Cardiac muscle cell (in vitro differentiated cells and primary cell): ENCODE data around the gene THADA. TPM values are rescaled to one million over a fixed set of nuclear protein-coding genes. Genes with fewer than 3 reads are reported as not detected.

Experiments
- DNase-seq, 2 donors: peaks; one replicate each; pipeline versions ENCODE4 v3.0.0 to v3.0.0-alpha.2; 2010 to 2017; ENCODE audit warnings: low read depth in 1 of 2, low spot score in 1 of 2
- H3K27ac ChIP-seq: fragments of 200-600 bp; sonication (generic); 2 replicates; pipeline ENCODE4 v1.5.1; 2016
- H3K27me3 ChIP-seq: fragments of 200-600 bp; sonication (generic); 2 replicates; pipeline ENCODE4 v1.6.0; 2016; ENCODE audit warnings: control low read depth
- H3K36me3 ChIP-seq: fragments of 200-600 bp; sonication (generic); 2 replicates; pipeline ENCODE4 v1.5.1; 2016; ENCODE audit warnings: control low read depth
- H3K4me1 ChIP-seq: fragments of 200-600 bp; sonication (generic); 2 replicates; pipeline ENCODE4 v1.8.1; 2017; ENCODE audit warnings: low read depth, mild to moderate bottlenecking, mixed run types
- H3K4me3 ChIP-seq: fragments of 200-600 bp; sonication (generic); 2 replicates; pipeline ENCODE4 v1.5.1; 2016; ENCODE audit warnings: mild to moderate bottlenecking
- H3K9me3 ChIP-seq: fragments of 200-600 bp; sonication (generic); 2 replicates; pipeline ENCODE4 v1.5.1; 2017; ENCODE audit warnings: low read depth, mild to moderate bottlenecking, control low read depth
- polyA plus RNA-seq: library from polyadenylated mRNA; unstranded; fragments of >200 nt; fragmentation: Nextera tagmentation; extraction: Ambion mirVana; gene quantifications from 2 replicates; pipeline ENCODE4 v1.2.1, GENCODE V29; 2016
- total RNA-seq: library from RNA; depleted of rRNA; stranded (reverse); fragments of >200 nt; gene quantifications from 2 replicates; pipeline ENCODE4 v1.2.3, GENCODE V29; 2016
- TF ChIP-seq, protein P1 (sequence below): IDR thresholded peaks from 2 replicates; pipeline ENCODE4 v1.5.1; 2012; ENCODE audit warnings: low read depth, mild to moderate bottlenecking, low read length

The THADA gene
- total and polyA plus RNA-seq, 2 experiments from 2014 or later = 11.9 to 17.3 TPM

DNA sequence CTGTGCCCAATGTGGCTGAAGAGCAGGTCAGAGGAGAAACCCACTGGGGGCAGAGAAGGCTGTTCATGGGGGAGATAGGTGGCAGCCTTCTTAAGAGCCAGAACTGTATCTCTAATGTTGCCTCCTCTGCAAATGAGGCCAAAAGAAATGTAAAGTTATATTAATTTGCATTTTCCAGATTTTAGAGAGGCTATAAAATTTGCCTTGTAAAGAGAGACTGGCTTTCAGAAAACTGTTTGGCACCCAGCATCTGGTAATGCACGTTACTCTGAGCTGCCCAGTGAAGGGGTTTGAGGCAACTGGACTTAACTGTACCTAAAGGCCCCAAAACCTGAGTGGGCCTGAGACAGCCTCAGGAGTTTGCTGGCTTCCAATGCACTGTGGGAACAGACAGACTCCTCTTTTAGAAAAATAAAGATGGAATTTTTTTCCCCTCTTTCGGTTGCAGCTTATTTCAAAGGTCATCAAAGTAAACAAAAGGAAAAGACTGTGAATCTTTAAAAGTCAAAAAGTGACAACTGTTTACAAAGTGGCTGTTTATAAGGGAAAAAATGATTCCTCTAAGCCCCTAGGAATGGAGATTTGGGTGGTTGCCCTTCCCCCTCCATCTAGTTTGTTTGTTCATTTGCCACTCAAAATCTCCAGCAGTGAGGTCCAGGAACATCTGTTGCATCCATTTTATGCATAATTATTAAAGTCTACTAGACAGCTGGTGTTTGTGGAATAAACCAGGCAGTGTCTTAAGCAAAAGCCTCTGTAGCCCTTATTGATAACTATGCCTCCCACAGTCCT, 237.2 kb downstream of the THADA start:
- Histone ChIP-seq H3K27ac (no peak overlapping the region), H3K27me3 (no peaks in the 10 kb centered on the region), H3K9me3 (no peaks in the 10 kb centered on the region), H3K36me3 (no peaks in the 10 kb centered on the region), H3K4me1 (no peaks in the 10 kb centered on the region), H3K4me3 (no peak overlapping the region)
- DNase-seq = no peak
- TF ChIP-seq, protein P1, sequence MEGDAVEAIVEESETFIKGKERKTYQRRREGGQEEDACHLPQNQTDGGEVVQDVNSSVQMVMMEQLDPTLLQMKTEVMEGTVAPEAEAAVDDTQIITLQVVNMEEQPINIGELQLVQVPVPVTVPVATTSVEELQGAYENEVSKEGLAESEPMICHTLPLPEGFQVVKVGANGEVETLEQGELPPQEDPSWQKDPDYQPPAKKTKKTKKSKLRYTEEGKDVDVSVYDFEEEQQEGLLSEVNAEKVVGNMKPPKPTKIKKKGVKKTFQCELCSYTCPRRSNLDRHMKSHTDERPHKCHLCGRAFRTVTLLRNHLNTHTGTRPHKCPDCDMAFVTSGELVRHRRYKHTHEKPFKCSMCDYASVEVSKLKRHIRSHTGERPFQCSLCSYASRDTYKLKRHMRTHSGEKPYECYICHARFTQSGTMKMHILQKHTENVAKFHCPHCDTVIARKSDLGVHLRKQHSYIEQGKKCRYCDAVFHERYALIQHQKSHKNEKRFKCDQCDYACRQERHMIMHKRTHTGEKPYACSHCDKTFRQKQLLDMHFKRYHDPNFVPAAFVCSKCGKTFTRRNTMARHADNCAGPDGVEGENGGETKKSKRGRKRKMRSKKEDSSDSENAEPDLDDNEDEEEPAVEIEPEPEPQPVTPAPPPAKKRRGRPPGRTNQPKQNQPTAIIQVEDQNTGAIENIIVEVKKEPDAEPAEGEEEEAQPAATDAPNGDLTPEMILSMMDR = no peak

DNA sequence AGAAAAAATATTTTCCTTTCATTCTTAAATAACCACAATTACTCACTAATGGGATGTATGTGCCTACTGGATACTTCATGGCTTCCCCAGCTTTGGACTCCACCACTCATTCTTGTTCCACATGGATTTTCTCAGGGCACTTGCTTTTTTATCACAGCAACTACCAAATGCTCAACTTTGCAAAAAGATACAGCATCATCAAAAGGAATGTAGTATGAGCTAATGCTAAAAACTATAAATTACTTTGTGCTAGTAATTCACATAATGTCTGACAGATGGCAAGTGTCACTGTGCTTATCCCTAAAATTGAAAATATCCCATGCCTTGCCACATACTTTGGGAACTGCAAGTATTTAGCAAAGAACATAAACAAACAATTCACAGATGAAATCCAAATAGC, 239.1 kb downstream of the THADA start:
- Histone ChIP-seq H3K4me1 (peaks cover under 1% of the 10 kb centered on the region), H3K27ac (no peak overlapping the region), H3K4me3 (no peak overlapping the region), H3K27me3 (no peaks in the 10 kb centered on the region), H3K36me3 (no peaks in the 10 kb centered on the region), H3K9me3 (no peaks in the 10 kb centered on the region)
- DNase-seq = no peak
- TF ChIP-seq, protein P1 = no peak

DNA sequence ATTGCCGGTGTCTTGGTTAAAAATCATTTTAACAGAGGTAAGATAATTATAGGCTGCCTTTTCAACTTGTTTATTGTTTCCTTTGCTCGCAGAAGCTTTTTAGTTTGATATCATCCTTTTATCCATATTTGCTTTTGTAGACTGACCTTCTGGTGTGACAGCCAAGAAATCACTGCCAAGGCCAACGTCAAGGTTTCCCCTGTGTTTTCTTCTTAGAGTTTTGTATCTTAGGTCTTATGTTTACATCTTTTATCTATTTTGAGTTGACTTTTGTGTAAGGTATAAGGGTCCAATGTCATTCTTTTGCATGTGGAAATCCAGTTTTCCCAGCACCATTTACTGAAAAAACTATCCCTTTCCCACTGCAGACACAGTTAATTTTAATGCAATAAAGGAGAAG, 240.4 kb downstream of the THADA start:
- Histone ChIP-seq H3K4me3 (no peak overlapping the region), H3K27ac (no peak overlapping the region), H3K36me3 (no peaks in the 10 kb centered on the region), H3K4me1 (peaks cover 4% of the 10 kb centered on the region), H3K27me3 (no peaks in the 10 kb centered on the region), H3K9me3 (no peaks in the 10 kb centered on the region)
- TF ChIP-seq, protein P1 = no peak
- DNase-seq = no peak

DNA sequence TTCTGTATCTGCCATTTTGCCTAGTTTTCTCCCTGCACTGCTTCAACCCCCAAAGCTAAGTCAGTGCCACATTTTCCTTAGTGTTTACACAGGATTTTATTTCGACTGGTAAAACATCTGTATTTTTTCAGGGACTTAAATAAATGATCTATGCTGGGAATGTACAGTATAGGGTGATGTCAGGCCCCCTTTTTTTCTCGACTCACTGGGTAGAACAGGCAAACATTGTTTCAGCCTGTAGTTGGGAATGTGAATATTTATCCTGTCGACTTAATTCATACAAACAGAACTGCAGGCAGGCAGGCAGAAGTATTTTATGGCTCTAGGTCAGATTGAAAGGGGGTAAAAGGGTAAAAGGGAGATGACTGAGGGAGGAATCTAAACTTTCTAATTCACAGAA, 245.9 kb downstream of the THADA start:
- no peaks in the 10 kb centered on the region for H3K9me3 ChIP-seq
- DNase-seq = no peak
- TF ChIP-seq, protein P1 = no peak
- H3K4me1 ChIP-seq = peaks cover 51% of the 10 kb centered on the region
- H3K36me3 ChIP-seq = no peaks in the 10 kb centered on the region
- H3K27me3 ChIP-seq = no peaks in the 10 kb centered on the region
- peak overlapping the region; percentile 55 for H3K27ac ChIP-seq
- H3K4me3 ChIP-seq = no peak overlapping the region

DNA sequence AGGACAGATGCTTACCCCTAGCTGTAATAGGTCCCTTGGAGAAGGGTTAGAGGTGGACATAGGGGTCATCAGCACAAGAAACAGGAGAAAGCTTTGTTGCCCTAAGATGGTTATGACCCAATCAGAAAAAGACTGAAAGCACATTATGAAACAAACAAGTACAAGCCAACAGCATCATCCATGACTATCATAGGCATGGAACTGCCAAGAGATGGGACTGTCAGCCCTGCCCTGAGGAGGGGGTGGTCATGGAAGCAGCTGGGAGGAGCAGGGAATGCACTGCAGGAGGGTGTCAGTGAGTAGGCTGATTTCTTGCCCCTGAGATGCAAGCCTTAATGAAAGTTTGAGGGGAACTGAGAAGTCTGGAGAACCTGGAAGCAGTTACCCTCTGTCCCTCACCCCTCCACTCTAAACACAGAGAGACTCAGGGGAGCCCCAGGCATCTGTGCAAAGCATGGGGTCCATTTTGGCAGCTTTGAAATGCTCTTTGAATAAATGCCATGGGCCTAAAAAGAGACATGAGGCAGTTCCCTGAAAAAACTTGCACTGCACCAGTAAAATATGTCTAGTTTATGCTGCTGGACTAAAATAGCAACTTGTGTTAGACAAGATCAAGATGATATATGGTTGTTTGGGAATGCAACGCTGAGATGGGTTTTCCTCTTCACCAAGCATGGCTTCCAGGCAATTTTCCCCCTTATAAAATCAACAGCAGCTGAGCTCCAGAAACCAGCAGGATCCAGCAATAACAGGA, 246.8 kb downstream of the THADA start:
- Histone ChIP-seq H3K27ac (peak overlapping the region; percentile 55), H3K36me3 (no peaks in the 10 kb centered on the region), H3K4me3 (no peak overlapping the region), H3K27me3 (no peaks in the 10 kb centered on the region), H3K9me3 (no peaks in the 10 kb centered on the region), H3K4me1 (peaks cover 60% of the 10 kb centered on the region)
- DNase-seq = no peak
- TF ChIP-seq, protein P1 = no peak
